ENCODE measurements around the gene ATE1.

DNA sequence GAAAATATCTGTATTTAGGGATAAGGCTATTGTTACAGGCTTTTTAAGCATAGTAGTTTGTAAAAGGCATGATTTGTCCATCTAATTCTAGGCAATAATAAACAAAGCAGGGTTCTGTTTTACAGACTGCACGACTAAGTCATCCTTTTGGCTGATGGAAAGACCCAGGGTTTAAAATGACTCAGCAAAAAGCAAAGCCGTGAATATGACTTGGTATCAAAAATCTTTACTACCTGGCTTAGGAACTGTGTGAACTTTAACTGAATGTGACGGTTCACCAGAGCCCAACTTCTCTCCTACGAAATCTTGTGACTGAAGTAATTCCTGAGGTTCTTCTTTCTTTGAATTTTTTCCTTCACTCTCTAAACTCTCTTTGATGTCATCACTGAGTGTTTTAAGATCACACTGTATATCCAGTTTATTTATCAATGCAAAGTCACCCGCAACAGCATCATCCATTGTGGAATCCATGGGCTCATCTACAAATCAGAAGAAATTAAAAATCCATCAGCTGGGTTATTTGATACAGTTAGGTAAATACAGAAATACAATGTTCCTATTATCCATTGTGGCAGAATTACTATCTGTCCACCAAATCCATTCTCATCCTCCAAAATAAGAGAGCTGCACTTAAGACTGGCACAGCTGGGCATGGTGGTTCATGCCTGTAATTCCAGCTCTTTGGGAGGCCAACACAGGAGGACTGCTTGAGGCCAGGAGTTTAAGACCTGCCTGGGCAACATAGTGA, 17.0 kb downstream of the ATE1 start:
- TF ChIP-seq POLR2A (IDR thresholded peaks at IDR 0.05) = no peak
- TF ChIP-seq CTCF (IDR thresholded peaks at IDR 0.05) = no peak
- TF ChIP-seq POLR2AphosphoS5 (IDR thresholded peaks at IDR 0.05) = no peak
- TF ChIP-seq EP300 (IDR thresholded peaks at IDR 0.05) = no peak

Data from stomach (tissue), 4 donors.